MM.1S (cell line): ENCODE measurements around the gene ESYT1.

Experiments used
- DNase-seq: peaks from one replicate; pipeline ENCODE4 v3.0.0-alpha.2; 2015
- H2AFZ ChIP-seq: fragments of 300-600 bp; sonication (generic); 2 replicates; pipeline ENCODE4 v1.6.0; 2016; ENCODE audit warnings: antibody characterized with exemption, low read length
- H3F3A ChIP-seq: fragments of 300-600 bp; sonication (generic); 2 replicates; pipeline ENCODE4 v1.6.1; 2016; ENCODE audit warnings: mild to moderate bottlenecking, antibody characterized with exemption, low read length, moderate library complexity, mixed read lengths; ENCODE audit not compliant: insufficient read depth
- H3K27ac ChIP-seq: fragments of 300-600 bp; sonication (generic); 2 replicates; pipeline ENCODE4 v1.5.1; 2016; ENCODE audit warnings: mild to moderate bottlenecking, low read length
- H3K27me3 ChIP-seq: fragments of 300-600 bp; sonication (generic); replicated peaks from 2 replicates; pipeline ENCODE4 v1.6.0; 2016; ENCODE audit warnings: low read length; ENCODE audit not compliant: insufficient read depth
- H3K36me3 ChIP-seq: fragments of 300-600 bp; sonication (generic); replicated peaks from 2 replicates; pipeline ENCODE4 v1.6.1; 2016; ENCODE audit warnings: mild to moderate bottlenecking, low read length, mixed read lengths; ENCODE audit not compliant: insufficient read depth
- H3K4me1 ChIP-seq: fragments of 300-600 bp; sonication (generic); 2 replicates; pipeline ENCODE4 v1.6.1; 2016; ENCODE audit warnings: low read length, mixed read lengths
- H3K4me2 ChIP-seq: fragments of 300-600 bp; sonication (generic); 2 replicates; pipeline ENCODE4 v1.6.0; 2016; ENCODE audit warnings: low read depth, low read length
- H3K4me3 ChIP-seq: fragments of 300-600 bp; sonication (generic); 2 replicates; pipeline ENCODE4 v1.5.1; 2016; ENCODE audit warnings: low read length, mixed read lengths
- H3K79me2 ChIP-seq: fragments of 300-600 bp; sonication (generic); 2 replicates; pipeline ENCODE4 v1.6.1; 2016; ENCODE audit warnings: mixed run types, low read length, mixed read lengths
- H3K9ac ChIP-seq: fragments of 300-600 bp; sonication (generic); 2 replicates; pipeline ENCODE4 v1.6.1; 2016; ENCODE audit warnings: low read length, mixed read lengths
- H3K9me2 ChIP-seq: fragments of 300-600 bp; sonication (generic); replicated peaks from 2 replicates; pipeline ENCODE4 v1.6.1; 2016; ENCODE audit warnings: mild to moderate bottlenecking, low read length, mixed read lengths; ENCODE audit not compliant: insufficient read depth
- H3K9me3 ChIP-seq: fragments of 300-600 bp; sonication (generic); replicated peaks from 2 replicates; pipeline ENCODE4 v1.6.1; 2016; ENCODE audit warnings: mild to moderate bottlenecking, low read length, mixed read lengths; ENCODE audit not compliant: insufficient read depth
- H4K20me1 ChIP-seq: fragments of 300-600 bp; sonication (generic); 2 replicates; pipeline ENCODE4 v1.6.1; 2016; ENCODE audit warnings: mild to moderate bottlenecking, low read length, moderate library complexity, mixed read lengths; ENCODE audit not compliant: insufficient read depth
- CTCF ChIP-seq: fragments of 300-600 bp; sonication (generic); IDR thresholded peaks from 2 replicates; pipeline ENCODE4 v1.5.1; 2016; ENCODE audit warnings: antibody characterized with exemption, low read length, mixed read lengths
- EZH2 ChIP-seq: fragments of 300-600 bp; sonication (generic); optimal IDR thresholded peaks from 2 replicates; pipeline ENCODE3; 2017; ENCODE audit warnings: low read depth, mild to moderate bottlenecking, antibody characterized with exemption, low read length, mixed read lengths
- EZH2phosphoT487 ChIP-seq: fragments of 300-600 bp; sonication (generic); IDR thresholded peaks from 2 replicates; pipeline ENCODE4 v1.6.1; 2018; ENCODE audit warnings: antibody characterized with exemption, low read length

The ESYT1 gene

GRCh38 chr12:56086608-56087007 is 41.5 kb upstream of the ESYT1 start:
- Histone ChIP-seq H3K4me1 (no peaks in the 10 kb centered on the region), H3K36me3 (no peaks in the 10 kb centered on the region), H3K27ac (no peak overlapping the region), H3K9ac (no peak overlapping the region), H3K9me2 (no peaks in the 10 kb centered on the region), H3K27me3 (peaks cover 15% of the 10 kb centered on the region; the same call in 1 of the 2 replicates), H3K4me3 (no peak overlapping the region), H3K79me2 (no peaks in the 10 kb centered on the region), H3K4me2 (no peak overlapping the region), H4K20me1 (no peaks in the 10 kb centered on the region), H3K9me3 (no peaks in the 10 kb centered on the region), H3F3A (no peaks in the 10 kb centered on the region), H2AFZ (no peak overlapping the region)
- DNase-seq = no peak
- no peak for TF ChIP-seq EZH2
- TF ChIP-seq CTCF = no peak
- no peak for TF ChIP-seq EZH2phosphoT487

GRCh38 chr12:56087220-56087619 is 40.8 kb upstream of the ESYT1 start:
- TF ChIP-seq EZH2phosphoT487 = no peak
- TF ChIP-seq EZH2 = no peak
- TF ChIP-seq CTCF = no peak
- no peaks in the 10 kb centered on the region for H3F3A ChIP-seq
- DNase-seq = no peak

GRCh38 chr12:56097738-56098137 is 30.3 kb upstream of the ESYT1 start:
- no peaks in the 10 kb centered on the region for H3K4me1 ChIP-seq
- H3K4me3 ChIP-seq = no peak overlapping the region
- no peak for DNase-seq
- H4K20me1 ChIP-seq = no peaks in the 10 kb centered on the region
- no peaks in the 10 kb centered on the region for H3K9me3 ChIP-seq
- H3F3A ChIP-seq = no peaks in the 10 kb centered on the region
- H3K9me2 ChIP-seq = no peaks in the 10 kb centered on the region
- H3K36me3 ChIP-seq = no peaks in the 10 kb centered on the region
- H3K4me2 ChIP-seq = no peak overlapping the region
- TF ChIP-seq EZH2phosphoT487 (no peak), CTCF (no peak), EZH2 (no peak)
- H2AFZ ChIP-seq = no peak overlapping the region
- no peak overlapping the region for H3K27ac ChIP-seq
- H3K79me2 ChIP-seq = no peaks in the 10 kb centered on the region
- H3K27me3 ChIP-seq = peaks cover 24% of the 10 kb centered on the region
- no peak overlapping the region for H3K9ac ChIP-seq

More at GRCh38 chr12:56087220-56087619, 40.8 kb upstream of the ESYT1 start:
- Histone ChIP-seq H3K27ac (no peak overlapping the region), H3K9ac (no peak overlapping the region), H3K4me3 (no peak overlapping the region), H3K79me2 (no peaks in the 10 kb centered on the region), H2AFZ (no peak overlapping the region), H3K4me2 (no peak overlapping the region), H3K27me3 (peaks cover 10% of the 10 kb centered on the region; the same call in 1 of the 2 replicates), H4K20me1 (no peaks in the 10 kb centered on the region), H3K9me2 (no peaks in the 10 kb centered on the region), H3K36me3 (no peaks in the 10 kb centered on the region), H3K4me1 (no peaks in the 10 kb centered on the region), H3K9me3 (no peaks in the 10 kb centered on the region)
